ENCODE data around the gene SYNC.

SYNC gene

DNA sequence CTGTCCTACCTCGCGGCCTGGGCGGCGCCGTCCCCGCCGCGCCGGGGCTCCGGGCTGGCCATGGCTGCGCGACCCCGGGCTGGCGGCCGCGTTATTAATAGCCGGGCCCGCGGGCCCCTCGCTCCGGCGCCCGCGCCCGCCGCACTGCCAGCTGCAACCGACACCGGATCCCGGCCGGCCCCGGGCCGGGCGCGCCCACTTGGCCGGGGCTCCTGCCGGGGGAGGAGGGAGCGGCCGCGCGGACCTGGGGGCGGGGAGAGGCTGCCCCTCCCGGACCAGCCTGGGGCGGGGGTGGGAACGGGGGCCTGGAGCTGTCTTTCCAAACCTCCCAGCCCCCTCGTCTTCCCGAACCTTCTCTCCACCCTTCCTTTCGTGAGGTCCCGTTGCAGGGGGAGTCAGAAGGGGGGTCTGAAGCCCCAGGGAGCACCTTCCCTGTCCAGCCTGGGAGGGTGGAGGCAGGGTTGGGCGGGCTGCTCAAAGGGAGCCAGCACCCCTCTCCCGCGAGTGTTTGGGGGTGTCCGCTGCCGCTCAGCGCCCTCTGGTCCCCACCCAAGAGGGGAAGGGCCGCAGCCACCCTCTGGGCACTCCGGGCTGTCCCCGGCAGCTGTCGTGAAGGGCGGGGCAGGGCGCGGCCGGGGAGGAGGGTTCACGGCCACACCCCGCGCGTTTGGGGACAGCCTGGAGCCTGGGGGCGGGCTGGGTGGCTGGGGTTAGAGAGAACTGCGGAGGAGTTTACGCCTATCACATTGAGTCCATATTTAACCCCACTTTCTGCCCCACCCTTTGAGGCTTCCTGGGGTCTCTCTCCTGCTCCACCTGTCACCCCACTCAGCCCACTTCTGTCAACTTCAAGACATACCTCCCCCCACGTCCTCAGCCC is at the start of gene SYNC:
TSS of gene SYNC (minus strand) at position 172 of the 880 bp plus-strand sequence. CDS start at position 62, 110 bp downstream.
- DNase-seq, result no peak

DNA sequence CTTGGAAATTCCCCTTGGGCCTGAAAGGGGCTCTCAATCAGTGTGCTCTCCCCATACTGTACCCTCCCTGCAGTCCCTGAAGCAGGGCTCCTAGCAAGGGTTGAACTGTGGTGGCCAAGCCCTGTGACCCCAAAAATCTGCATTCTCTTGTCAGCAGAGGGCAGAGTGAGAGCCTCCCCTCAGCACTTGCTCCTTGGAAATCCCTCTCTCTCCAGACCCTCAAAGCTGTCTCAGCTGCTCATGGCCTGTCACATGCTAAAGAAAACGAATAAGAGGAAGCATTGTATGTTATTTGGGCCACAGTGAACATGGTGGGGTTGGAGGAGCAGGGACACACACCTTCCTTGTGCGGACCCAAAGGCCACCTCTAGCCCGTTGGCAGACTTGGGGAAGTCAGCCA is 47.2 kb upstream of the SYNC start:
- DNase-seq, result no peak

DNA sequence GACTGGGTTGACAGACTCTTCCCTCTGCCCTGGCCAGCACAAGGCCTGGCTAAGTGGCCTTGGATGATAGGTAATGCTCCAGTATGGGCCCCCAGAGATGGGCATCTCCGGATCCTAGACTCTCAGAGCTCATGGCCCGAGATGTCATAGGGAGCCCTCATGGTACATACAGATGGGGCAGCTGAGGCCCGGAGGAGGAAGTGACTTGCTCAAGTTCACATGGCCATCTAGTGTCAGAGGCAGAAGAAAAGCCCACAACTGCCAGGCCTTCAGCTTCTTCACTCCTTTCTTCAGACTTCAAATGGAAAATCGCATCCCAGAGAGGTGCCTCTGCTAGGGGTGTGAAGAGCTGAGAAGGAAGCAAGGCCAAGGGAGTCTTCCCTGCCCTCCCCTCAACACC is 46.8 kb upstream of the SYNC start:
- no peak for DNase-seq

DNA sequence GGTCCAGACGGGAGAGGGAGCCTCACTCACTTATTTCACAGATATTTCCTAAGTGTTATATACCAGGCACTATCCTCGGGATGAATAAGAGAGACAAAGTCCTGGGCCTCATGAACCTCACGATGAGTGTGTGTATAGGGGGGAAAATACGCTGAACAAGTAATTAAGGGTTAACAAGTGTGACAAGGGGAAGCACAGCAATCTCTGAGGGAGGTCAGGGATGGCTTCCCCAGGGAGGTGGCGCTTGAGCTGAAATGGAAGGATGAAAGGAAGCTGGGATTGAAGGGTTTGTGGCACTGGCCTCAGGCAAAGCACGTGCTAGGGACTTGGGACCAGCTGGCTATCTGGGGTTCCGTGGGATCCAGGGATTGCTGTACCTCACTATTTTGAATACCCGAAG is 46.4 kb upstream of the SYNC start:
- no peak for DNase-seq

GRCh38 chr1:32748348-32748747 is 45.8 kb upstream of the SYNC start:
- no peak for DNase-seq

DNA sequence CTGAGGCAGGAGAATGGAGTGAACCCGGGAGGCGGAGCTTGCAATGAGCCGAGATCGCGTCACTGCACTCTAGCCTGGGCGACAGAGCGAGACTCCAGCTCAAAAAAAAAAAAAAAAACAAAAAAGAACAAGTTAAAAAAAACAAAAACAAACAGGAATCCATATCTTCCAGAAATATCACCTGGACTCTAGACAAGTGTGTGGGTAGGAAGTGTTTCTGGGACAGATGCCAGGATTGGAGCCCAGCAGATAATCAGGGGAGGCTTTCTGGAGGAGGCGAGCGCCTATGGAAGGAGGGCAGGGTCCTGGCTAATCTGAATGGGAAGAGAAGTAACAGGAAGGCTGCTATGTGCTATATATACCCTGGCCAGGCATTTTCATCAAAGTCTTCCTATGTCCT is 43.6 kb upstream of the SYNC start:
- DNase-seq, result no peak

DNA sequence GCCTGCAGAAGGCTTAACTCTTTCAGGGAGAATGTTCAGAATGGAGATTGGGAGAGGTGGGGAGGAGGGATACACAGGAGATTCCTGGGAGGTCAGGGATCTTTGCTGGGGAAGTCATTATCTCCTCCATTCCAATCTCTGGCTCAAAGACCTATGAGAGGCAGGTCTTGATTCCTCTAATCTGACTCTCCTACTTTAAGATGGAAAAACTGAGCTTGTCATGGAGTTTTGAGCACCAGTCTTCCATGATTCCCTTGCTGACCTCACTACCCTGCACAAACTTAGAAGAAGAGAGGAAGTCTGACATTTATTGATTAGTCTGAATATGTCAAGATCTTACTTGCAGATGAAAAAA is 41.5 kb upstream of the SYNC start:
- DNase-seq, result no peak

- no peak for DNase-seq
Measured at GRCh38 chr1:32743380-32744070, 41.0 kb upstream of the SYNC start.

DNA sequence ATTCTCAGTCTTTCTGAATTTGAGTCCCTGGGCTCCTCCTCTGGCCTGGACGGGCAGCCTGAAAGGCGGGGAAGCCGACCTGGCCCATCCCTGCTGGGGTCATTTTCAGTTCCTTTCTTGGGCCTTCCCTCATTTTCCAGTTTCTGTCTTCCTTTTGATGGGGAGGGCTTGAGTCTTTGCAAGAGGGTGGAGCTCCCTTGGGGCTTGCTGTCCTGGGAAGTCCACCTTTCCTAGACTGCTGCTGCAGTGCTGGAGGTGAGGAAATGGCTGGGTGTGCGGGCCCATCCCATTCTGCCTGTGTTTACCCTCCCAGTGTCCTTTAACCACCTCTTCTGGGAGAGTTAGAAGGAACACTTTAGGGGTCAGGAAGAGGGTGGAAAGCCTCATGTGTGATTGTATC is 40.4 kb upstream of the SYNC start:
- DNase-seq, result no peak

DNA sequence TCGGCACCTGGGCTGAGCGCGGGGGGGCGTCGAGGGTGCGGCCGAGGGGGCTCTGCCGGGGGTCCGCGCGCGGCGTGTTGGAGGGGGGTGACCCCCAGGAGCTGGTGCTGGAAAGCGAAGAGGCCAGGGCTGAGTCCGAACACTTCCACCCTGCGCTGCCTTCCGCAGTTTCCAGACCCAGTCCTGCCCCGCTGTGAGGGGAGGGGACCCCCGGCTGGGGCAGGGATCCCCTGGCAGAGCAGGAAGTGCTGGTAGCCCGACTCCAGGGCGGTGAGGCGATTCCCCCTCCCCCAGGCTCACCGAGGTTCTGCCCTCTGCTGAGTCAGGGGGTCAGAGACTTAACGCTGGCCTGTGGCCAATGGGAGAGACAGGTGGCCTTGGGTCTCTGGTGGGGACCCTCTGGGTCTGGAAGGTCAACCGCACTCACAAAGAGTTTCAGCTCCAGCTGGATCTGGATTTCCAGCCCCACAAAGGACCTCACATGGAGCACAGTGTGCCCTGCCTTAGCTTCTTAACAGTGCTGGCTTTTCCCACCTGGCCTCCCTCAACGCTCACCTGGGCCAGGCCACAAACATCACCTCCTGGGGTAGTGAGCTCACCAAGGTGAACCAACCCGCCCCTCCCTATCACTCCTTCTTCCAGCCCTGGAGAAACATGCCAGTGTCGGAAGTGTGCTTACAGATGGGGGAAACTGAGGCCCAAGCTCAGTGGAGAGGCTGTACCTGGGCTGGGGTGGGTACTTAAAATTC is 39.8 kb upstream of the SYNC start:
- DNase-seq, result no peak

GRCh38 chr1:32741413-32742198 is 39.0 kb upstream of the SYNC start:
- no peak for DNase-seq

GRCh38 chr1:32741059-32741412 is 38.5 kb upstream of the SYNC start:
- DNase-seq, result no peak

GRCh38 chr1:32736812-32737791 is 34.5 kb upstream of the SYNC start:
- no peak for DNase-seq

DNA sequence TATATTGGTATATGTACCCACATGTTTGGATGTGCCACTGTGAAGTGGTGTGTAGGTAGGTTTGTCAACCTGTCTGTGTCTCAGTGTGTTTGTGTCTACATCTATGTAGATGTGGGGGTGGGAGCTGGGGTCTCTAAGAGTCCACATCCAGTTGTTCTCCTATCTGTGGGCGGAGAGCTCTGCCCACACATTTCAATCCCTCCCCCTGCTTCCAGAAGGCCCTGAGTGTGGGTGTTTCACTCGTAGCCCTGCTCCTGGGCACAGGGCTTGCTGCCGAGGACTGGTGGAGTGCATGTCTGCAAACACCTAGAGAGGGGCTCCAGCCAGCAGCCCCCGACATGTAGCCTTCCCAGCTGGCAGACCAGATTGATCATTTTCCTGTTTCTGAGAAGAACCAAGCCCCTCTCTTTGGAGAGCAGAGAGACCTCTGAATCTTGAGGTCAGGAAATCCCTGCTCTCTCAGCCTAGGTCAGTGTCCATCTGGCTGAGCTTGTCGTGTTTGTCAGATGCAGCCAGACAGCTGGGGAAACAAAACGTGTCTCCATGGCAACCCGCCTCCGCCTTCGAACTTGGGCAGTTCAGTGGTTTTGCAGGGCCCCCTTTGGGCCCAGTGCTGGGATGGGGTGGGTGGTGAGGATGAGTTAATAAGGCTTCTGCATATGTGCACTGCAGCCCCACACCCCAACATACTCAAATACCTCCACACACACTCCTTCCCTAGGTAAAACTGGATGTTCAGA is 31.2 kb upstream of the SYNC start:
- DNase-seq, result no peak

DNA sequence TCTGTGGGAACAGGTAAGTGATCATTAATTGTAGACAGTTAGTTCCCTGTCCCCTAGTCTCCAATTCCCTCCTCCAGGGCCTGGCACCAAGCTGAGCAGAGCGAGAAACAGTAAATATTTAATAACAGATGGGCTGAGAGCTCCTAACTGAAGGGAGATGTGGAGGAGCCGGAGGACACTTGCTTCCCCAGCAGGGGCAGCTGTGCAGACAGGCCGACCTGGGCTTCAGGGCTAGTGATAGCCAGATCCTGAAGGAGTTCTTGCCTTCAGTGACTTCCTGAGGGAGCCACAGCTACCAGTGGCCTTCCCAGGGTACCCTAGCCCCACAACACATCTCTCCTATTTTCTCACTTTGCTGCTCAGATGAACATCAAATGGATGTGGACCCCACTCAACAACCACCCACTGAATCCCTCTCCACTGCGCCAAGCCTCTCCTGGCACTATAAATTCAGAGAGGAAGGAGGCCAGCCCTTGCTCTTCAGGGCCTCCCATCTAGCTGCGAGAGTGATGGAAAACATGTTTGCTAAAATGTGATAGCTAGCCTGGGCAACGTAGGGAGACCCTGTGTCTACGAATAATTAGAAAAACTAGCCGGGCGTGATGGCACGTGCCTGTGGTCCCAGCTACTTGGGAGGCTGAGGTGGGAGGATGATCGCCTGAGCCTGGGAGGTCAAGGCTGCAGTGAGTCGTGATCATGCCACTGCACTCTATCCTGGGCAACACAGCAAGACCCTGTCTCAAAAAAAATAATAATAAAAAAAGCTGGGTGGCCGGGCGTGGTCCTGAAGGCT is 26.9 kb upstream of the SYNC start:
- DNase-seq, result no peak

GRCh38 chr1:32728413-32729077 is 26.0 kb upstream of the SYNC start:
- no peak for DNase-seq

GRCh38 chr1:32727876-32728275 is 25.3 kb upstream of the SYNC start:
- no peak for DNase-seq

GRCh38 chr1:32725615-32725982 is 23.0 kb upstream of the SYNC start:
- DNase-seq, result no peak

Data from GF-D8 (cell line).